ENCODE measurements around the gene FGD2.

DNA sequence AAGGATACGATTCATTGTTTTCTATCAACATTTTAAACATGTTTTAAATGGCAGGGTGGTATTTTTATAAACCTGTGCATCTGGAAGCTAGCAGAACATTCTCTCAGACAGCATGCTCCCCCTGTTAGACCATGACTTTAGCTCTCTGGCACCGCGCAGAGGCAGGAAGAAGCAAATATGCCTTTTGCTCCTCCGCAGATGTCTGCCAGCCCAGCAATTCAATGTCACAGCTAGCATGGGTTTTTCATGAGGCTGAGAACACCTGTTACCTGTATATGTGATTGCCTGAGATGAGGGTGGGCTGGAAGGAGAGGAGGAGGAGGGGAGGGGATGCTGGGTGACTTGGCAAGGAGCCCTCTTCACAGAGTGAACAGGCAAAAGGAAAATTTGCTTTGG, 26.1 kb upstream of the FGD2 start:
- TF ChIP-seq CTCF (conservative IDR thresholded peaks at IDR 0.05; ENCODE audit: low read length) (peak; percentile 86), EZH2phosphoT487 (IDR thresholded peaks at IDR 0.05; ENCODE audit: borderline replicate concordance) (no peak)

All from Loucy (cell line).